Heart left ventricle (tissue), 13 donors: ENCODE data around the gene CCNA1.

Experiments
- CTCF ChIP-seq, 12 donors: fragments of 200-600 bp; sonication (generic) in 4 of 12; IDR thresholded peaks; one replicate each; pipeline versions ENCODE4 v1.5.0 to v1.8.0; 2018 to 2022; ENCODE audit warnings: antibody characterized with exemption in 12 of 12, mild to moderate bottlenecking in 5 of 12
- POLR2A ChIP-seq, 2 donors: fragments of 450-650 bp; IDR thresholded peaks; one replicate each; pipeline ENCODE4 v1.6.1; 2017; ENCODE audit warnings: antibody characterized with exemption in 2 of 2, mild to moderate bottlenecking in 2 of 2, moderate library complexity in 2 of 2
- donor health status: ischemic (EF 13 %, LVEDD 7.1; RV severe dilation, severe dysfunction).
- donor health status: DM: no; HTN: yes; CAD: no.
- donor health status: DM: no; HTN: no; CAD: no.
- donor health status: ischemic (EF 25% LVEDD 6.9; RV normal size, moderate dysfunction).
- donor health status: ischemic (EF 25% LVEDD 5.7; RV mildly dilated, moderate dysfunction).
- donor health status: ischemic (EF 35%, LVEDD 5.7; RV mildly dilated, moderate dysfunction).
- donor health status: nonischemic (EF 11% LVEDD 7.7; RV severe dilation, severe dysfunction).
- donor health status: DM: yes; HTN: yes; CAD: no.
- donor health status: PGD.
- donor health status: ischemic (EF 29% LVEDD 5.4; RV normal size, mild dysfunction).
- donor health status: nonischemic (EF 23%, LVEDD 6.1; RV moderate dilation, normal function).

- TF ChIP-seq CTCF (IDR thresholded peaks at IDR 0.05) (no peak), POLR2A (IDR thresholded peaks at IDR 0.05) (no peak)
Observed at GRCh38 chr13:36450534-36450933, 18.2 kb downstream of the CCNA1 start.
